HEK293 (cell line): ENCODE data around the gene MMRN2.

Source experiments
- ZNF121 ChIP-seq: fragments of 450-650 bp; formaldehyde crosslinking; IDR thresholded peaks from 2 replicates; pipeline ENCODE4 v1.5.1; 2016; ENCODE audit warnings: missing biosample characterization, missing genetic modification characterization
- ZNF146 ChIP-seq: fragments of 450-650 bp; formaldehyde crosslinking; IDR thresholded peaks from 2 replicates; pipeline ENCODE4 v1.5.1; 2016; ENCODE audit warnings: missing biosample characterization, missing genetic modification characterization
- TF ChIP-seq, protein P1 (sequence below): fragments of 450-650 bp; formaldehyde crosslinking; IDR thresholded peaks from 2 replicates; pipeline ENCODE4 v1.5.1; 2016; ENCODE audit warnings: missing biosample characterization, missing genetic modification characterization
- TF ChIP-seq, protein P2 (sequence below): fragments of 450-650 bp; formaldehyde crosslinking; IDR thresholded peaks from 2 replicates; pipeline ENCODE4 v1.5.1; 2016; ENCODE audit warnings: missing biosample characterization, missing genetic modification characterization
- TF ChIP-seq, protein P3 (sequence below): fragments of 450-650 bp; formaldehyde crosslinking; IDR thresholded peaks from 2 replicates; pipeline ENCODE4 v1.5.1; 2016; ENCODE audit warnings: missing biosample characterization, missing genetic modification characterization, low read depth

DNA sequence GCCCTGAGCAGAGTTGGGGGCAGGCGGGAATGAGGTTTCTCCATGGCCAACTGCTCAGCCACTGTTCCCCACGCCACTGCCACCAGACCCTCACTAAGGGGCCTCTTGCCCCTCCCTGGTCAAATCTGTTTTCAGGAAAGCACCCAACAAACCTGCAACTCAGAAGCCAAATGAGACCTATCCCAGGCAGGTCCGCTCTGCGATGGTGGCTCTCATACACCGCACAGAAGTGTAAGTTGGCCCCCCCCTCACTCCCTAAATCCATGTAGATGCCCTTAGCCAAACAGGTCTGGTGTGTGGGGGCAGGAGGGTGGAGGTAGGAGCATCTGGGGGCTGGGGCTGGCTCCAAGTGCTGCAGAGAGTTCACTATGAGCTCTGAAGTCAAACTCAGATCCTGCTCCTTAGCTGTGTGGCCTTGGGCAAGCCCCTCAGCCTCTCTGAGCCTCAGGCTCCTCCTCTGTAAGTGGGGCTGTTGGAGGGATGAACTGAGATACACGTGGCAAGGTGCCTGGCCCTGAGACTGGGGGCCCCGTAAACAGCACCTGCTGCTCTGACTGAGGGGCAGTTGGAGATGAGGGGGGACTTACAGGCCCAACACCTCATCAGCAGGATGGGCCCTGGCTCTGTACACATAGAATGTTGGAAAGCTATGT, 1.1 kb downstream of the MMRN2 start:
- TF ChIP-seq, protein P1, sequence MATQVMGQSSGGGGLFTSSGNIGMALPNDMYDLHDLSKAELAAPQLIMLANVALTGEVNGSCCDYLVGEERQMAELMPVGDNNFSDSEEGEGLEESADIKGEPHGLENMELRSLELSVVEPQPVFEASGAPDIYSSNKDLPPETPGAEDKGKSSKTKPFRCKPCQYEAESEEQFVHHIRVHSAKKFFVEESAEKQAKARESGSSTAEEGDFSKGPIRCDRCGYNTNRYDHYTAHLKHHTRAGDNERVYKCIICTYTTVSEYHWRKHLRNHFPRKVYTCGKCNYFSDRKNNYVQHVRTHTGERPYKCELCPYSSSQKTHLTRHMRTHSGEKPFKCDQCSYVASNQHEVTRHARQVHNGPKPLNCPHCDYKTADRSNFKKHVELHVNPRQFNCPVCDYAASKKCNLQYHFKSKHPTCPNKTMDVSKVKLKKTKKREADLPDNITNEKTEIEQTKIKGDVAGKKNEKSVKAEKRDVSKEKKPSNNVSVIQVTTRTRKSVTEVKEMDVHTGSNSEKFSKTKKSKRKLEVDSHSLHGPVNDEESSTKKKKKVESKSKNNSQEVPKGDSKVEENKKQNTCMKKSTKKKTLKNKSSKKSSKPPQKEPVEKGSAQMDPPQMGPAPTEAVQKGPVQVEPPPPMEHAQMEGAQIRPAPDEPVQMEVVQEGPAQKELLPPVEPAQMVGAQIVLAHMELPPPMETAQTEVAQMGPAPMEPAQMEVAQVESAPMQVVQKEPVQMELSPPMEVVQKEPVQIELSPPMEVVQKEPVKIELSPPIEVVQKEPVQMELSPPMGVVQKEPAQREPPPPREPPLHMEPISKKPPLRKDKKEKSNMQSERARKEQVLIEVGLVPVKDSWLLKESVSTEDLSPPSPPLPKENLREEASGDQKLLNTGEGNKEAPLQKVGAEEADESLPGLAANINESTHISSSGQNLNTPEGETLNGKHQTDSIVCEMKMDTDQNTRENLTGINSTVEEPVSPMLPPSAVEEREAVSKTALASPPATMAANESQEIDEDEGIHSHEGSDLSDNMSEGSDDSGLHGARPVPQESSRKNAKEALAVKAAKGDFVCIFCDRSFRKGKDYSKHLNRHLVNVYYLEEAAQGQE (tag by site-specific recombination), result no peak
- TF ChIP-seq ZNF146 (tag by site-specific recombination) (no peak), ZNF121 (tag by site-specific recombination) (no peak)
- TF ChIP-seq, protein P2, sequence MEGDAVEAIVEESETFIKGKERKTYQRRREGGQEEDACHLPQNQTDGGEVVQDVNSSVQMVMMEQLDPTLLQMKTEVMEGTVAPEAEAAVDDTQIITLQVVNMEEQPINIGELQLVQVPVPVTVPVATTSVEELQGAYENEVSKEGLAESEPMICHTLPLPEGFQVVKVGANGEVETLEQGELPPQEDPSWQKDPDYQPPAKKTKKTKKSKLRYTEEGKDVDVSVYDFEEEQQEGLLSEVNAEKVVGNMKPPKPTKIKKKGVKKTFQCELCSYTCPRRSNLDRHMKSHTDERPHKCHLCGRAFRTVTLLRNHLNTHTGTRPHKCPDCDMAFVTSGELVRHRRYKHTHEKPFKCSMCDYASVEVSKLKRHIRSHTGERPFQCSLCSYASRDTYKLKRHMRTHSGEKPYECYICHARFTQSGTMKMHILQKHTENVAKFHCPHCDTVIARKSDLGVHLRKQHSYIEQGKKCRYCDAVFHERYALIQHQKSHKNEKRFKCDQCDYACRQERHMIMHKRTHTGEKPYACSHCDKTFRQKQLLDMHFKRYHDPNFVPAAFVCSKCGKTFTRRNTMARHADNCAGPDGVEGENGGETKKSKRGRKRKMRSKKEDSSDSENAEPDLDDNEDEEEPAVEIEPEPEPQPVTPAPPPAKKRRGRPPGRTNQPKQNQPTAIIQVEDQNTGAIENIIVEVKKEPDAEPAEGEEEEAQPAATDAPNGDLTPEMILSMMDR (tag by site-specific recombination), result no peak
- TF ChIP-seq, protein P3, sequence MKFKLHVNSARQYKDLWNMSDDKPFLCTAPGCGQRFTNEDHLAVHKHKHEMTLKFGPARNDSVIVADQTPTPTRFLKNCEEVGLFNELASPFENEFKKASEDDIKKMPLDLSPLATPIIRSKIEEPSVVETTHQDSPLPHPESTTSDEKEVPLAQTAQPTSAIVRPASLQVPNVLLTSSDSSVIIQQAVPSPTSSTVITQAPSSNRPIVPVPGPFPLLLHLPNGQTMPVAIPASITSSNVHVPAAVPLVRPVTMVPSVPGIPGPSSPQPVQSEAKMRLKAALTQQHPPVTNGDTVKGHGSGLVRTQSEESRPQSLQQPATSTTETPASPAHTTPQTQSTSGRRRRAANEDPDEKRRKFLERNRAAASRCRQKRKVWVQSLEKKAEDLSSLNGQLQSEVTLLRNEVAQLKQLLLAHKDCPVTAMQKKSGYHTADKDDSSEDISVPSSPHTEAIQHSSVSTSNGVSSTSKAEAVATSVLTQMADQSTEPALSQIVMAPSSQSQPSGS (tag by site-specific recombination), result no peak
